HCT116 (cell line): ENCODE results near the gene RBFOX2. TPM values are rescaled to one million over a fixed set of nuclear protein-coding genes. Genes with fewer than 3 reads are reported as not detected.

Experiments
- ATAC-seq: fragments of 200-7000 bp; cut with Tn5 transposase; 2 replicates; pipeline ENCODE4 v1.9.1; 2020; ENCODE audit warnings: mild to moderate bottlenecking, moderate library complexity
- BruUV-seq: library from RNA; stranded (reverse); fragments of 400-500 nt; replicated peaks from 2 replicates; lab custom pipeline; 2021; lab: Mats Ljungman, UMichigan
- CTCF ChIA-PET: fragments of 300-600 bp; sonication (Branson Sonifier 250); formaldehyde crosslinking; loops from one replicate; lab custom pipeline; 2021; ENCODE audit warnings: antibody characterized with exemption; lab: Charles Lee
- POLR2A ChIA-PET: fragments of 300-600, 350-600 bp; sonication (Branson Sonifier 250); formaldehyde crosslinking; loops from one replicate; lab custom pipeline; 2021; ENCODE audit warnings: antibody characterized with exemption; lab: Charles Lee
- RAD21 ChIA-PET, 2 experiments: fragments of 300-600 bp; sonication (Branson Sonifier 250); formaldehyde crosslinking; loops; one replicate each; lab custom pipeline; 2023; ENCODE audit warnings: low total read pairs in 2 of 2; ENCODE audit not compliant: uncharacterized antibody in 2 of 2, unreplicated experiment in 2 of 2, low non-redundant PET in 1 of 2; lab: Charles Lee
- DNase-seq: peaks from one replicate; pipeline ENCODE4 v3.0.0-alpha.2; 2010; ENCODE audit warnings: low read depth, low spot score
- H2AFZ ChIP-seq: fragments of 200-600 bp; shearing (Covaris generic), sonication (generic); 2 replicates; pipeline ENCODE4 v1.6.1; 2017; ENCODE audit warnings: low read depth, mixed run types, mixed read lengths, antibody characterized with exemption, low read length; ENCODE audit not compliant: poor library complexity, severe bottlenecking
- H3K27ac ChIP-seq: 2 replicates; pipeline ENCODE4 v1.5.1; 2012; ENCODE audit warnings: low read depth, low read length
- H3K27me3 ChIP-seq: fragments of 200-600 bp; sonication (generic); 2 replicates; pipeline ENCODE4 v1.6.1; 2016; ENCODE audit warnings: mixed run types, low read length, mixed read lengths; ENCODE audit not compliant: insufficient read depth
- H3K36me3 ChIP-seq, 2 experiments: fragments of 200-500 bp in 1 of 2; fragments of 200-600 bp in 1 of 2; sonication (Bioruptor generic) in 1 of 2; sonication (generic) in 1 of 2; 2 replicates each; pipeline versions ENCODE4 v1.5.1 to v1.6.1; 2014 to 2016; ENCODE audit warnings: low read length in 2 of 2, inconsistent platforms in 1 of 2, mixed read lengths in 1 of 2, mixed run types in 1 of 2; ENCODE audit not compliant: insufficient read depth in 2 of 2, control insufficient read depth in 1 of 2
- H3K4me1 ChIP-seq, 2 experiments: fragments of 200-600 bp in 1 of 2; sonication (generic) in 1 of 2; 2 replicates each; pipeline versions ENCODE4 v1.5.1 to v1.6.1; 2012 to 2017; ENCODE audit warnings: low read length in 2 of 2, inconsistent platforms in 1 of 2, mild to moderate bottlenecking in 1 of 2, mixed read lengths in 1 of 2, mixed run types in 1 of 2, moderate library complexity in 1 of 2; ENCODE audit not compliant: insufficient read depth in 2 of 2, control insufficient read depth in 1 of 2
- H3K4me2 ChIP-seq: fragments of 200-600 bp; sonication (generic); 2 replicates; pipeline ENCODE4 v1.6.1; 2017; ENCODE audit warnings: mixed run types, low read length, mixed read lengths
- H3K4me3 ChIP-seq, 2 experiments: fragments of 200-600 bp in 1 of 2; sonication (generic) in 1 of 2; replicated peaks in 1 of 2; 2 replicates each; pipeline ENCODE4 v1.5.1; 2011 to 2016; ENCODE audit warnings: low read length in 2 of 2, control low read depth in 1 of 2, low read depth in 1 of 2, mild to moderate bottlenecking in 1 of 2, mixed read lengths in 1 of 2, mixed run types in 1 of 2
- H3K79me2 ChIP-seq: fragments of 200-600 bp; sonication (generic); 2 replicates; pipeline ENCODE4 v1.6.1; 2017; ENCODE audit warnings: mild to moderate bottlenecking, mixed run types, low read length, moderate library complexity, mixed read lengths; ENCODE audit not compliant: insufficient read depth
- H3K9ac ChIP-seq: fragments of 200-600 bp; sonication (generic); 2 replicates; pipeline ENCODE4 v1.6.1; 2016; ENCODE audit warnings: low read length, mixed read lengths
- H3K9me2 ChIP-seq: fragments of 200-600 bp; sonication (generic), shearing (Covaris generic); 2 replicates; pipeline ENCODE4 v1.6.1; 2017; ENCODE audit warnings: mixed run types, mild to moderate bottlenecking, moderate library complexity; ENCODE audit not compliant: insufficient read depth
- H3K9me3 ChIP-seq, 2 experiments: fragments of 200-500 bp in 1 of 2; fragments of 200-600 bp in 1 of 2; sonication (Bioruptor generic) in 1 of 2; sonication (generic) in 1 of 2; 2 replicates each; pipeline ENCODE4 v1.6.1; 2014 to 2017; ENCODE audit warnings: low read length in 2 of 2, mixed read lengths in 2 of 2, inconsistent platforms in 1 of 2, low read depth in 1 of 2, mild to moderate bottlenecking in 1 of 2, mixed run types in 1 of 2, moderate library complexity in 1 of 2; ENCODE audit not compliant: control insufficient read depth in 1 of 2, insufficient read depth in 1 of 2
- H4K20me1 ChIP-seq: fragments of 200-600 bp; sonication (generic), shearing (Covaris generic); 2 replicates; pipeline ENCODE4 v1.6.1; 2017; ENCODE audit warnings: mixed run types, mild to moderate bottlenecking, moderate library complexity; ENCODE audit not compliant: insufficient read depth
- CBX3 ChIP-seq: IDR thresholded peaks from 2 replicates; pipeline ENCODE4 v1.6.1; 2012; ENCODE audit warnings: low read depth
- CEBPB ChIP-seq: IDR thresholded peaks from 2 replicates; pipeline ENCODE4 v1.6.1; 2012; ENCODE audit warnings: low read depth
- EGR1 ChIP-seq: IDR thresholded peaks from 2 replicates; pipeline ENCODE4 v1.6.1; 2012; ENCODE audit warnings: low read depth
- ELF1 ChIP-seq: IDR thresholded peaks from 2 replicates; pipeline ENCODE4 v1.6.1; 2012; ENCODE audit warnings: low read depth, borderline replicate concordance
- EZH2 ChIP-seq: fragments of 200-600 bp; sonication (generic); IDR thresholded peaks from 2 replicates; pipeline ENCODE4 v1.6.1; 2017; ENCODE audit warnings: antibody characterized with exemption, mixed run types
- EZH2phosphoT487 ChIP-seq: fragments of 200-600 bp; IDR thresholded peaks from 2 replicates; pipeline ENCODE4 v1.6.1; 2018; ENCODE audit warnings: antibody characterized with exemption, borderline replicate concordance
- FOSL1 ChIP-seq: IDR thresholded peaks from 2 replicates; pipeline ENCODE4 v1.6.1; 2012; ENCODE audit warnings: low read depth
- JUND ChIP-seq: IDR thresholded peaks from 2 replicates; pipeline ENCODE4 v1.6.1; 2012
- POLR2A ChIP-seq: IDR thresholded peaks from 2 replicates; pipeline ENCODE4 v1.7.0; 2011; ENCODE audit warnings: borderline replicate concordance; ENCODE audit not compliant: insufficient read depth, insufficient read length; ENCODE audit errors: extremely low read depth
- RAD21 ChIP-seq: IDR thresholded peaks from 2 replicates; pipeline ENCODE4 v1.6.1; 2012; ENCODE audit warnings: low read depth, mild to moderate bottlenecking
- SIN3A ChIP-seq: IDR thresholded peaks from 2 replicates; pipeline ENCODE4 v1.6.1; 2012; ENCODE audit warnings: low read depth
- SP1 ChIP-seq: IDR thresholded peaks from 2 replicates; pipeline ENCODE4 v1.6.1; 2012; ENCODE audit warnings: low read depth
- SRF ChIP-seq: IDR thresholded peaks from 2 replicates; pipeline ENCODE4 v1.6.1; 2012; ENCODE audit warnings: low read depth
- TCF7L2 ChIP-seq: IDR thresholded peaks from 2 replicates; pipeline ENCODE4 v1.7.0; 2011; ENCODE audit warnings: borderline replicate concordance, inconsistent platforms; ENCODE audit not compliant: insufficient read depth, insufficient read length; ENCODE audit errors: extremely low read depth
- ZFX ChIP-seq: fragments of 450-650 bp; IDR thresholded peaks from 2 replicates; pipeline ENCODE4 v1.6.1; 2017
- intact Hi-C: fragments of 100-400 bp; cut with micrococcal nuclease; formaldehyde crosslinking; loops from 2 replicates; pipeline ENCODE4 v1.10.0; 2022
- total RNA-seq: library from RNA; stranded (reverse); gene quantifications from one replicate; pipeline ENCODE4 v1.2.1, GENCODE V29; 2021; ENCODE audit not compliant: unreplicated experiment
- TF ChIP-seq, protein P1 (sequence below): IDR thresholded peaks from 2 replicates; pipeline ENCODE4 v1.6.1; 2012; ENCODE audit warnings: low read depth
- TF ChIP-seq, protein P2 (sequence below): IDR thresholded peaks from 2 replicates; pipeline ENCODE4 v1.6.1; 2011; ENCODE audit warnings: mild to moderate bottlenecking, low read length, moderate library complexity; ENCODE audit not compliant: insufficient replicate concordance; ENCODE audit errors: extremely low read depth
- TF ChIP-seq, protein P3 (sequence below), 3 experiments: fragments of 200-600 bp in 1 of 3; sonication (generic) in 1 of 3; IDR thresholded peaks in 2 of 3; conservative IDR thresholded peaks in 1 of 3; 2 replicates each; pipeline ENCODE4 v1.5.1; 2012 to 2017; ENCODE audit warnings: low read depth in 2 of 3, low read length in 2 of 3, antibody characterized with exemption in 1 of 3, borderline replicate concordance in 1 of 3, control low read depth in 1 of 3, mild to moderate bottlenecking in 1 of 3, mixed read lengths in 1 of 3, mixed run types in 1 of 3, moderate library complexity in 1 of 3; ENCODE audit not compliant: insufficient read depth in 1 of 3
- TF ChIP-seq, protein P4 (sequence below): IDR thresholded peaks from 2 replicates; pipeline ENCODE4 v1.6.1; 2012
- TF ChIP-seq, protein P5 (sequence below): IDR thresholded peaks from 2 replicates; pipeline ENCODE4 v1.6.1; 2012

Gene RBFOX2
- total RNA-seq, 1 experiment from 2014 or later, result 83.9 TPM

DNA sequence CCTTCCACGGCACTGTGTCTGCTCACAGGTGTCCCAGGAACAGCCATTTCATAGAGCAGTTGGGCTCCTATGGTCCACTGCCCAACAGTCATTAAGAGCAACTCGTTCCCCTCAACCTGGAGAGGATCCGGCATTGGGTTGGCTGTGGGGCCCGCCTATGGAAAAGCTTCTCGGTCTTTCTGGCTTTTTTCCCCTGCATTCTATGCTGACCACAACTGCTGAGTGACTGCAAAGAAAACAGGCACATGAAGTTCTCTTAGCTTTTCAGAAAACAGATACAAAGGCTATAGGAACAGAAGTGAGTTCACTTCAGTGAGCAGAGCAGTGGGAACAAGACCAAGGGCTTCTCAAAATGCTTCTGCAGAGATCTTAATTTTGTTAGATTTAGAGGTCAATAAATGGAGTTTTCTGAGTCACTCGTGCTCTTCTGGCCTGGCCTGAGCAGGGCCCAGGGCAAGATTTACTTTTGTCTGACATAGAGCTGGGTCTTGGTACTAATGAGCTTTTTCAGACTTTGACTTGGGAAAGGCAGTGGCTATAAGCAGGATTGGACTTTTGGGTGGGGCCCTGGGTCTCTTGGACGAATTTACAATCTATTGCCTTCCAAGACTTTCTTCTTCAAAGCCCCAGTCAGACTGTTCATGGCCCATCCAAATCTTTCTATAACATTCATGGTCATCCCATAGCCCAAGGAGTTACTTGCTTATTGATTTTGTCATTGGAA, 324.6 kb downstream of the RBFOX2 start:
- H2AFZ ChIP-seq, result no peak overlapping the region
- no peak overlapping the region for H3K4me2 ChIP-seq
- no peaks in the 10 kb centered on the region for H3K9me3 ChIP-seq
- no peak overlapping the region for H3K4me3 ChIP-seq
- ChIA-PET CTCF (no interaction called here), POLR2A (no interaction called here), RAD21 (no interaction called here)
- no peak overlapping the region for H3K9ac ChIP-seq
- no peak for ATAC-seq
- no TSS peak for BruUV-seq
- TF ChIP-seq, protein P1, sequence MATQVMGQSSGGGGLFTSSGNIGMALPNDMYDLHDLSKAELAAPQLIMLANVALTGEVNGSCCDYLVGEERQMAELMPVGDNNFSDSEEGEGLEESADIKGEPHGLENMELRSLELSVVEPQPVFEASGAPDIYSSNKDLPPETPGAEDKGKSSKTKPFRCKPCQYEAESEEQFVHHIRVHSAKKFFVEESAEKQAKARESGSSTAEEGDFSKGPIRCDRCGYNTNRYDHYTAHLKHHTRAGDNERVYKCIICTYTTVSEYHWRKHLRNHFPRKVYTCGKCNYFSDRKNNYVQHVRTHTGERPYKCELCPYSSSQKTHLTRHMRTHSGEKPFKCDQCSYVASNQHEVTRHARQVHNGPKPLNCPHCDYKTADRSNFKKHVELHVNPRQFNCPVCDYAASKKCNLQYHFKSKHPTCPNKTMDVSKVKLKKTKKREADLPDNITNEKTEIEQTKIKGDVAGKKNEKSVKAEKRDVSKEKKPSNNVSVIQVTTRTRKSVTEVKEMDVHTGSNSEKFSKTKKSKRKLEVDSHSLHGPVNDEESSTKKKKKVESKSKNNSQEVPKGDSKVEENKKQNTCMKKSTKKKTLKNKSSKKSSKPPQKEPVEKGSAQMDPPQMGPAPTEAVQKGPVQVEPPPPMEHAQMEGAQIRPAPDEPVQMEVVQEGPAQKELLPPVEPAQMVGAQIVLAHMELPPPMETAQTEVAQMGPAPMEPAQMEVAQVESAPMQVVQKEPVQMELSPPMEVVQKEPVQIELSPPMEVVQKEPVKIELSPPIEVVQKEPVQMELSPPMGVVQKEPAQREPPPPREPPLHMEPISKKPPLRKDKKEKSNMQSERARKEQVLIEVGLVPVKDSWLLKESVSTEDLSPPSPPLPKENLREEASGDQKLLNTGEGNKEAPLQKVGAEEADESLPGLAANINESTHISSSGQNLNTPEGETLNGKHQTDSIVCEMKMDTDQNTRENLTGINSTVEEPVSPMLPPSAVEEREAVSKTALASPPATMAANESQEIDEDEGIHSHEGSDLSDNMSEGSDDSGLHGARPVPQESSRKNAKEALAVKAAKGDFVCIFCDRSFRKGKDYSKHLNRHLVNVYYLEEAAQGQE, result no peak
- TF ChIP-seq SIN3A, result no peak
- no peak for TF ChIP-seq TCF7L2
- no peak for TF ChIP-seq RAD21
- no peak for TF ChIP-seq SP1
- TF ChIP-seq SRF, result no peak
- no peak for TF ChIP-seq ELF1
- no peak for TF ChIP-seq EGR1
- TF ChIP-seq, protein P2, sequence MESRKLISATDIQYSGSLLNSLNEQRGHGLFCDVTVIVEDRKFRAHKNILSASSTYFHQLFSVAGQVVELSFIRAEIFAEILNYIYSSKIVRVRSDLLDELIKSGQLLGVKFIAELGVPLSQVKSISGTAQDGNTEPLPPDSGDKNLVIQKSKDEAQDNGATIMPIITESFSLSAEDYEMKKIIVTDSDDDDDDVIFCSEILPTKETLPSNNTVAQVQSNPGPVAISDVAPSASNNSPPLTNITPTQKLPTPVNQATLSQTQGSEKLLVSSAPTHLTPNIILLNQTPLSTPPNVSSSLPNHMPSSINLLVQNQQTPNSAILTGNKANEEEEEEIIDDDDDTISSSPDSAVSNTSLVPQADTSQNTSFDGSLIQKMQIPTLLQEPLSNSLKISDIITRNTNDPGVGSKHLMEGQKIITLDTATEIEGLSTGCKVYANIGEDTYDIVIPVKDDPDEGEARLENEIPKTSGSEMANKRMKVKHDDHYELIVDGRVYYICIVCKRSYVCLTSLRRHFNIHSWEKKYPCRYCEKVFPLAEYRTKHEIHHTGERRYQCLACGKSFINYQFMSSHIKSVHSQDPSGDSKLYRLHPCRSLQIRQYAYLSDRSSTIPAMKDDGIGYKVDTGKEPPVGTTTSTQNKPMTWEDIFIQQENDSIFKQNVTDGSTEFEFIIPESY, result no peak
- TF ChIP-seq POLR2A, result no peak
- TF ChIP-seq CBX3, result no peak
- TF ChIP-seq, protein P3, sequence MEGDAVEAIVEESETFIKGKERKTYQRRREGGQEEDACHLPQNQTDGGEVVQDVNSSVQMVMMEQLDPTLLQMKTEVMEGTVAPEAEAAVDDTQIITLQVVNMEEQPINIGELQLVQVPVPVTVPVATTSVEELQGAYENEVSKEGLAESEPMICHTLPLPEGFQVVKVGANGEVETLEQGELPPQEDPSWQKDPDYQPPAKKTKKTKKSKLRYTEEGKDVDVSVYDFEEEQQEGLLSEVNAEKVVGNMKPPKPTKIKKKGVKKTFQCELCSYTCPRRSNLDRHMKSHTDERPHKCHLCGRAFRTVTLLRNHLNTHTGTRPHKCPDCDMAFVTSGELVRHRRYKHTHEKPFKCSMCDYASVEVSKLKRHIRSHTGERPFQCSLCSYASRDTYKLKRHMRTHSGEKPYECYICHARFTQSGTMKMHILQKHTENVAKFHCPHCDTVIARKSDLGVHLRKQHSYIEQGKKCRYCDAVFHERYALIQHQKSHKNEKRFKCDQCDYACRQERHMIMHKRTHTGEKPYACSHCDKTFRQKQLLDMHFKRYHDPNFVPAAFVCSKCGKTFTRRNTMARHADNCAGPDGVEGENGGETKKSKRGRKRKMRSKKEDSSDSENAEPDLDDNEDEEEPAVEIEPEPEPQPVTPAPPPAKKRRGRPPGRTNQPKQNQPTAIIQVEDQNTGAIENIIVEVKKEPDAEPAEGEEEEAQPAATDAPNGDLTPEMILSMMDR (IDR thresholded peaks at IDR 0.05 in 2 of 3, conservative IDR thresholded peaks at IDR 0.05 in 1 of 3; ENCODE audit: borderline replicate concordance in 1 of 3, insufficient read depth in 1 of 3, low read depth in 2 of 3, low read length in 2 of 3), result no peak
- TF ChIP-seq CEBPB, result no peak
- TF ChIP-seq FOSL1, result no peak
- TF ChIP-seq, protein P4, sequence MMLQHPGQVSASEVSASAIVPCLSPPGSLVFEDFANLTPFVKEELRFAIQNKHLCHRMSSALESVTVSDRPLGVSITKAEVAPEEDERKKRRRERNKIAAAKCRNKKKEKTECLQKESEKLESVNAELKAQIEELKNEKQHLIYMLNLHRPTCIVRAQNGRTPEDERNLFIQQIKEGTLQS, result no peak
- TF ChIP-seq, protein P5, sequence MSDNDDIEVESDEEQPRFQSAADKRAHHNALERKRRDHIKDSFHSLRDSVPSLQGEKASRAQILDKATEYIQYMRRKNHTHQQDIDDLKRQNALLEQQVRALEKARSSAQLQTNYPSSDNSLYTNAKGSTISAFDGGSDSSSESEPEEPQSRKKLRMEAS, result no peak
- TF ChIP-seq EZH2, result no peak
- TF ChIP-seq EZH2phosphoT487, result no peak
- no peak for TF ChIP-seq JUND
- no peak for TF ChIP-seq ZFX
- no peaks in the 10 kb centered on the region for H4K20me1 ChIP-seq
- no peaks in the 10 kb centered on the region for H3K4me1 ChIP-seq
- intact Hi-C loops, result no loop called here
- no peaks in the 10 kb centered on the region for H3K79me2 ChIP-seq
- H3K27ac ChIP-seq, result no peak overlapping the region
- no peaks in the 10 kb centered on the region for H3K27me3 ChIP-seq
- no peaks in the 10 kb centered on the region for H3K9me2 ChIP-seq
- H3K36me3 ChIP-seq, result no peaks in the 10 kb centered on the region
- DNase-seq, result no peak
